K562 (cell line): ENCODE data around the gene PPP1R9B. TPM values are rescaled to one million over a fixed set of nuclear protein-coding genes. Genes with fewer than 3 reads are reported as not detected.

Source experiments
- ATAC-seq: fragments of 200-7000 bp; cut with Tn5 transposase; 3 replicates; pipeline ENCODE4 v1.9.1; 2020; ENCODE audit warnings: moderate library complexity
- BruUV-seq: library from RNA; stranded (reverse); fragments of 400-500 nt; replicated peaks from 2 replicates; lab custom pipeline; 2021; lab: Mats Ljungman, UMichigan
- CTCF ChIA-PET: fragments of 300-600 bp; formaldehyde crosslinking; extraction: SDS; loops from one replicate; lab custom pipeline; 2021; ENCODE audit warnings: low intra/inter-chr PET ratio; lab: Yijun Ruan, JAX
- POLR2A ChIA-PET: fragments of 300-600, 350-650 bp; sonication (Branson Sonifier 250); formaldehyde crosslinking; extraction: SDS; loops from one replicate; lab custom pipeline; 2021; ENCODE audit warnings: antibody characterized with exemption, inconsistent platforms; lab: Yijun Ruan, JAX
- DNase-seq, 4 experiments: peaks; one replicate each; pipeline versions ENCODE4 v3.0.0 to v3.0.0-alpha.2; 2011 to 2018; ENCODE audit warnings: low spot score in 3 of 4, mixed read lengths in 3 of 4; ENCODE audit errors: extremely low read depth in 1 of 4
- FAIRE-seq: peaks from 2 replicates; lab custom pipeline; 2011; peaks lifted over from hg19 to GRCh38; lab: Jason Lieb, UNC
- H2AFZ ChIP-seq: 2 replicates; pipeline ENCODE4 v1.6.0; 2011; ENCODE audit warnings: low read depth, low read length, control low read depth, inconsistent platforms
- H3K27ac ChIP-seq: fragments of 200-600 bp; 3 replicates; pipeline ENCODE4 v1.8.0; 2011; ENCODE audit warnings: low read depth, mild to moderate bottlenecking, control low read depth, inconsistent platforms, low read length, moderate library complexity, mixed read lengths; ENCODE audit errors: extremely low read depth
- H3K27me3 ChIP-seq, 2 experiments: fragments of 300-600 bp in 1 of 2; 2 replicates in 1 of 2; 3 replicates in 1 of 2; pipeline versions ENCODE4 v1.6.0 to v1.8.0; 2011; ENCODE audit warnings: inconsistent platforms in 2 of 2, low read length in 2 of 2, mild to moderate bottlenecking in 1 of 2, mixed read lengths in 1 of 2, moderate library complexity in 1 of 2; ENCODE audit not compliant: control insufficient read depth in 2 of 2, insufficient read depth in 2 of 2
- H3K36me3 ChIP-seq: fragments of 300-600 bp; 3 replicates; pipeline ENCODE4 v1.8.0; 2011; ENCODE audit warnings: mild to moderate bottlenecking, low read length, inconsistent platforms; ENCODE audit not compliant: control insufficient read depth, insufficient read depth
- H3K4me1 ChIP-seq, 2 experiments: fragments of 200-600 bp in 1 of 2; replicated peaks in 1 of 2; 2 replicates in 1 of 2; 3 replicates in 1 of 2; pipeline versions ENCODE4 v1.5.1 to v1.8.0; 2011; ENCODE audit warnings: inconsistent platforms in 2 of 2, low read length in 2 of 2, mild to moderate bottlenecking in 1 of 2, mixed read lengths in 1 of 2, moderate library complexity in 1 of 2; ENCODE audit not compliant: control insufficient read depth in 2 of 2, insufficient read depth in 2 of 2
- H3K4me2 ChIP-seq: 2 replicates; pipeline ENCODE4 v1.6.1; 2011; ENCODE audit warnings: low read length, control low read depth, inconsistent platforms, mixed read lengths; ENCODE audit not compliant: insufficient read depth
- H3K4me3 ChIP-seq: fragments of 200-600 bp; sonication (generic), shearing (Covaris generic); 2 replicates; pipeline ENCODE4 v1.5.1; 2016; ENCODE audit warnings: control low read depth, inconsistent platforms
- H3K79me2 ChIP-seq: fragments of 200-600 bp; 3 replicates; pipeline ENCODE4 v1.8.0; 2011; ENCODE audit warnings: low read length, inconsistent platforms; ENCODE audit not compliant: control insufficient read depth, insufficient read depth
- H3K9ac ChIP-seq, 2 experiments: 2 replicates each; pipeline versions ENCODE4 v1.6.0 to v1.6.1; 2011; ENCODE audit warnings: low read depth in 2 of 2, low read length in 2 of 2, control low read depth in 1 of 2, inconsistent platforms in 1 of 2, mild to moderate bottlenecking in 1 of 2, mixed read lengths in 1 of 2; ENCODE audit not compliant: insufficient read depth in 1 of 2
- H3K9me1 ChIP-seq: one replicate; pipeline ENCODE4 v1.6.0; 2011; ENCODE audit warnings: inconsistent platforms, mild to moderate bottlenecking, low read length, moderate library complexity; ENCODE audit not compliant: control insufficient read depth, insufficient read depth
- H3K9me3 ChIP-seq: replicated peaks from 2 replicates; pipeline ENCODE4 v1.5.1; 2011; ENCODE audit warnings: low read depth, low read length, inconsistent platforms; ENCODE audit not compliant: control insufficient read depth, insufficient read depth
- H4K20me1 ChIP-seq: replicated peaks from 2 replicates; pipeline ENCODE4 v1.6.1; 2011; ENCODE audit warnings: low read length, inconsistent platforms, mixed read lengths; ENCODE audit not compliant: control insufficient read depth, insufficient read depth
- BACH1 ChIP-seq: fragments of 200-800 bp; sonication (Bioruptor generic); IDR thresholded peaks from 2 replicates; pipeline ENCODE4 v1.6.1; 2016; ENCODE audit warnings: missing genetic modification characterization, missing compliant biosample characterization
- BRD9 ChIP-seq: fragments of 450-650 bp; IDR thresholded peaks from 2 replicates; pipeline ENCODE4 v1.6.1; 2018; ENCODE audit warnings: low read depth; ENCODE audit not compliant: partially characterized antibody
- CHD2 ChIP-seq: IDR thresholded peaks from 2 replicates; pipeline ENCODE4 v1.6.1; 2011; ENCODE audit warnings: low read depth, low read length
- ESRRA ChIP-seq: fragments of 450-650 bp; IDR thresholded peaks from 2 replicates; pipeline ENCODE4 v1.6.1; 2014; ENCODE audit warnings: low read depth, mild to moderate bottlenecking, moderate library complexity, borderline replicate concordance
- HDGF ChIP-seq: fragments of 450-650 bp; IDR thresholded peaks from 2 replicates; pipeline ENCODE4 v1.6.1; 2016
- HNRNPK ChIP-seq: fragments of 200-400 bp; formaldehyde crosslinking; IDR thresholded peaks from one replicate; pipeline ENCODE4 v1.6.1; 2018; ENCODE audit warnings: mild to moderate bottlenecking, low read depth, low read length; ENCODE audit not compliant: poor library complexity, severe bottlenecking
- IFI16 ChIP-seq: fragments of 250-450 bp; sonication (Bioruptor Pico); IDR thresholded peaks from 2 replicates; pipeline ENCODE4 v2.1.2; 2022; ENCODE audit warnings: mild to moderate bottlenecking, inconsistent platforms
- KLF10 ChIP-seq: fragments of 250-450 bp; sonication (Bioruptor Pico); IDR thresholded peaks from 2 replicates; pipeline ENCODE4 v1.6.1; 2021; ENCODE audit warnings: matching md5 sums
- MAFG ChIP-seq: fragments of 450-650 bp; conservative IDR thresholded peaks from 2 replicates; pipeline ENCODE4 v1.6.1; 2016; ENCODE audit warnings: missing genetic modification characterization, missing compliant biosample characterization
- RAD21 ChIP-seq, 2 experiments: fragments of 250-450 bp in 1 of 2; fragments of 450-650 bp in 1 of 2; sonication (Bioruptor Pico) in 1 of 2; formaldehyde crosslinking in 1 of 2; IDR thresholded peaks in 1 of 2; conservative IDR thresholded peaks in 1 of 2; 2 replicates each; pipeline versions ENCODE4 v1.4.0 to v1.8.0; 2020 to 2022; ENCODE audit warnings: mild to moderate bottlenecking in 2 of 2, moderate library complexity in 1 of 2
- RCOR1 ChIP-seq, 2 experiments: IDR thresholded peaks; 2 replicates each; pipeline ENCODE4 v1.6.1; 2012; ENCODE audit warnings: low read depth in 2 of 2, low read length in 2 of 2, borderline replicate concordance in 1 of 2, improper control_type of control experiment in 1 of 2
- ZNF785 ChIP-seq: fragments of 250-450 bp; sonication (Bioruptor Pico); IDR thresholded peaks from 2 replicates; pipeline ENCODE4 v1.4.0; 2020; ENCODE audit warnings: mild to moderate bottlenecking
- WGBS: fragments of 100-300 bp; shearing (Covaris generic); methylation state at CpG from one replicate; pipeline ENCODE4 v1.1.6; 2016; ENCODE audit warnings: low coverage, mixed read lengths; ENCODE audit not compliant: insufficient coverage; ENCODE audit errors: missing lambda C conversion rate; 5-methylcytosine and 5-hydroxymethylcytosine counted together
- in situ Hi-C: fragments of 300-500 bp; cut with MboI; formaldehyde crosslinking; loops from 4 replicates; pipeline ENCODE4 v1.15.0; 2018; ENCODE audit warnings: inconsistent platforms, mixed read lengths
- intact Hi-C: fragments of 100-400 bp; cut with micrococcal nuclease; formaldehyde crosslinking; loops from 2 replicates; pipeline ENCODE4 v1.14.2; 2022
- polyA plus RNA-seq, 8 experiments: library from polyadenylated mRNA; depleted of rRNA in 4 of 8; stranded (reverse) in 5 of 8; unstranded in 3 of 8; fragments of >200 nt; fragmentation: Nextera tagmentation in 2 of 8; fragmentation: Illumina TruSeq in 1 of 8; extraction: Ambion mirVana in 2 of 8; extraction: Trizol in 1 of 8; gene quantifications; 2 replicates each; pipeline versions ENCODE4 v1.2.1 to v1.2.3, GENCODE V29; 2011 to 2014; ENCODE audit warnings: inconsistent platforms in 1 of 8, missing spikeins in 1 of 8
- total RNA-seq, 7 experiments: library from RNA; depleted of rRNA in 6 of 7; stranded (reverse); fragments of >200 nt in 6 of 7; fragmentation: Illumina TruSeq in 2 of 7; extraction: Trizol in 2 of 7; gene quantifications; 2 replicates each; pipeline versions ENCODE4 v1.2.1 to v1.2.3, GENCODE V29; 2011 to 2021; ENCODE audit warnings: low replicate concordance in 1 of 7
- TF ChIP-seq, protein P1 (sequence below): fragments of 250-450 bp; sonication (Bioruptor Pico); IDR thresholded peaks from 2 replicates; pipeline ENCODE4 v1.5.0; 2021; ENCODE audit warnings: mild to moderate bottlenecking, moderate library complexity
- TF ChIP-seq, protein P2 (sequence below): sonication (generic); formaldehyde crosslinking; IDR thresholded peaks from 2 replicates; pipeline ENCODE4 v1.8.0; 2022; ENCODE audit warnings: mild to moderate bottlenecking, missing genetic modification reagents

Gene PPP1R9B
- total and polyA plus RNA-seq, 9 of the 15 experiments (the other 6 are each of a cell fraction or from before 2014, with no cell fraction given) = 0.10 to 63.5 (median 24.7) TPM

DNA sequence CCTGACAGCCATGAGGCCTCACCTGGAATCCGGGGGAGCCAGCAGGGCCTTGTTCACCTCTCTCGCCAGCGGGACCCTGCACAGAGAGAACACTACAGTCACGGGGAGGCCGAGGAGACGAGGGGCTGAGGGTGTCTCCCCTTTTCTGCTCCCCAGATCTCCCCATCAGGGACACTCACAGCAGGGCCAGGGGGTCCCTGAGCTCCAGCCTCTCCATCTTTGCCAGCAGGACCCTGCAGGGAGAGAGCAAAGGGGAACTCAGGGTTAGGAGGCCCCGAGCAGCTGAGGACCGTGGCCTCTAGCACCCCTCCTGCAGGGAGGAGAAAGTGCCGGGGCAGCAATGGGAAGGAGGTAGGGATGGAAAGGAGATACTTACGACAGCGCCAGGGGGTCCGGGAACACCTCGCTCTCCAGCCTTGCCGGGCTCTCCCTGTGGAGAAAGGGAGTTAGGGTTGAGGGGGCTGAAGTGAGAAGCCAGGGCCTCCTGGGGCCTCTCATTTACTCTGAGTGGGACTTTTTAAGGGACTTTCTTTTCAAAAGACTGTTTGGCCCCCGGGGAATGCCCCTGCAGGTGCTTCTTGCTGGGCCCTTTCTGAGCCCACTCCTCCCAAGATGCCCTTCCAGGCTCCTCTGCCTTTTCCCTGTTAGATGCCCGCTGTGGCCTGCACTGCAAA is 42.3 kb upstream of the PPP1R9B start:
- Histone ChIP-seq H3K79me2 (no peaks in the 10 kb centered on the region), H4K20me1 (peaks cover 7% of the 10 kb centered on the region; the same call in 1 of the 2 replicates), H3K4me2 (no peak overlapping the region), H3K4me1 (no peaks in the 10 kb centered on the region; a peak in 1 of 5 replicates), H3K9me1 (no peaks in the 10 kb centered on the region), H3K27ac (no peak overlapping the region), H3K4me3 (no peak overlapping the region), H3K9ac (no peak overlapping the region), H3K36me3 (no peaks in the 10 kb centered on the region), H2AFZ (no peak overlapping the region), H3K9me3 (no peaks in the 10 kb centered on the region), H3K27me3 (peaks cover 46 to 87% of the 10 kb centered on the region in 2 experiments; a peak in 4 of 5 replicates)
- no TSS peak for BruUV-seq
- in situ Hi-C loops (no loop called here), intact Hi-C loops (no loop called here)
- ChIA-PET CTCF (no interaction called here), POLR2A (no interaction called here)
- FAIRE-seq (no peak), DNase-seq (no peak), ATAC-seq (no peak)
- 0% methylated on average over 16 of the region's 16 CpGs for WGBS
- TF ChIP-seq, protein P1, sequence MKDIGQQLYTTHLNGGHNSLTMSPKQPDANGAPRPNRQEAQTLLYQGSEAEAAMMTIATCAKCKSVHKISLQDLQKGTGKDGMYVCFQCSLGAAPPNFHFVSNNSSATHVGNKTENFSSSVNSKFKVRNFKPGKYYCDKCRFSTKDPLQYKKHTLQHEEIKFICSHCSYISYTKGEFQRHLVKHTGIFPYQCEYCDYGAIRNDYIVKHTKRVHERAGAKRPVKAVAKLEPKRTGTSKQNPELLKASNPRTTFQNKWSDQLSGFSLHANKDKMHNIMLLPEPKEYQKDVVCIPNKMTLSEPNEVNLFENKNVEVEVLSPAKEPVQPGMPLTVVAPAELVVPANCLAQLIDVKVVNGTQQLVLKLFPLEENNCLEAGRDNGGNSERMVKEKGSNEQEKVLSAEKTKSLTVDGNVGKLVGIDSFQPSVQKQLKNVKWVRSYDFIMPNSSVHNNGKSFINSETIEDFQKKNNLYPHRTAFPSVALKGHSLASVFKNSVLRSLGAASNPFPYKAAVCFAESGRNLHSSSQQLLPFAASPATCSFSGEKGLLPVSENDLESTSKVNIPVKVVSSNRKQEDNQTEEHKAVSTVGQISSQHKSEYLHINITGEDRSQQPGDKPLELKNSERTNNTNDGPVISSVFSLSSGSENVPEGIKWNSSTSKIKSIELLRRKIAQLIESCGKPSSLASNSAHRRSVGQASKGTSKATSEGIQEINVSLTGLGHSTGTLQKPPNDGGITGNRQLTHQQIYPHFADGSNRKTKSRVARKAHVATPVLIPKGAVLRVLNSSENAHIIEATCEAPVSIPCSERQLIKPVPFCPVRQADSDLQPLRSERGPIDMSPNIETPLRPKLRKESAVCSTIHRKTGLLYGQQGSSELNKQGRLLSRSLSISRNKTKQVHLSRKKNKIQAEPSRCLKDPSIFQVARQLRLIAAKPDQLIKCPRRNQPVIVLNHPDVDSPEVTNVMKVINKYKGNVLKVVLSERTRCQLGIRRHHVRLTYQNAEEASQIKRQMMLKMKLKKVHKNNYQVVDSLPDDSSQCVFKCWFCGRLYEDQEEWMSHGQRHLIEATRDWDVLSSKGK = no peak
- TF ChIP-seq RAD21 (CRISPR knock-in tag; conservative IDR thresholded peaks at IDR 0.05 in 1 of 2, IDR thresholded peaks at IDR 0.05 in 1 of 2) (no peak), HDGF (no peak), RCOR1 (IDR thresholded peaks at IDR 0.05; ENCODE audit: borderline replicate concordance in 1 of 2, low read depth in 2 of 2, low read length in 2 of 2) (no peak), MAFG (tag) (no peak), ZNF785 (CRISPR knock-in tag) (no peak), ESRRA (no peak), KLF10 (no peak), HNRNPK (no peak), IFI16 (CRISPR knock-in tag) (no peak), CHD2 (no peak), BACH1 (no peak), BRD9 (no peak)
- TF ChIP-seq, protein P2, sequence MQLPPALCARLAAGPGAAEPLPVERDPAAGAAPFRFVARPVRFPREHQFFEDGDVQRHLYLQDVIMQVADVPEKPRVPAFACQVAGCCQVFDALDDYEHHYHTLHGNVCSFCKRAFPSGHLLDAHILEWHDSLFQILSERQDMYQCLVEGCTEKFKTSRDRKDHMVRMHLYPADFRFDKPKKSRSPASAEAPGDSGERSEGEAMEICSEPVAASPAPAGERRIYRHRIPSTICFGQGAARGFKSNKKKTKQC (CRISPR knock-in tag) = no peak
